Measurements from ENCODE around the gene C16orf92.

C16orf92 gene

DNA sequence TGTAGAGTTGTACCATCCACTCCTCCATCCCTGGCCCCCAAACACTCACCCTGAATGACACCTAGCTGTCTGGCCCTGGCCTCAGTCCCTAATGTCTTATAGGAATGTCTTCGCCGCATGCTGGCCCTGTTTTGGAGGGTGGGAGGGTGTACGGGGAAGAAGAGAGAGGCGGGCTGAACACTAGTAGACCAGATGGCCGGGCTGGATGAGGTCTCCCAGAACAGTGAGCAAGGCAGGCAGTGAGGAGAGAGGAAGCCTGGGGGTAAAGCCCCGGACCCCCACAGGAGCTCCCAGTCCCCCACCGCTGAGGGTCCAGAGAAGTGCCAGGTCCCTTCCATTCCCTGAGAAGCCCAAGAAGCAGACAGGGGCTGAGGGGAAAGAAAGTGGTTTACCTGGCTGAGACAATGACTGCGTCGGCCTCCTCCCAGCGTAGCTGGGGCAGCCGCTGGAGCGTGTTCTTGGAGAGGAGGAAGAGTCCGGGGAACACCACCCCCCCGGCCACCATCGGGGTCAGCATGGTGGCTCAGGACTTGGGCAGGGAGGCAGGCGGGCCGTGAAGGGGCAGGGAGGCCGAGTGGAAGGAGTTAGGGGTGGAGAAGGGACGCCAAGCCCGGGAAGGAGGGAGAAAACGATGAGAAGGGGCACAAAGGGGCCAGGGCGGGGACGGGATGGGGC lies 7.2 kb downstream of the C16orf92 start:
- Histone ChIP-seq H4K20me1 (ENCODE audit: insufficient read depth, low read length) (no peaks in the 10 kb centered on the region), H3K27ac (ENCODE audit: low read depth, low read length, poor library complexity, severe bottlenecking) (no peak overlapping the region), H3K9me2 (ENCODE audit: low read depth, low read length) (no peaks in the 10 kb centered on the region), H2AFZ (ENCODE audit: low read length) (no peak overlapping the region), H3K4me2 (ENCODE audit: low read length) (no peak overlapping the region), H3K27me3 (ENCODE audit: insufficient read depth, low read length) (peaks cover 8% of the 10 kb centered on the region; the same call in 1 of the 2 replicates), H3K9me3 (ENCODE audit: low read length) (no peaks in the 10 kb centered on the region), H3K4me1 (ENCODE audit: insufficient read depth, low read length, severe bottlenecking) (no peaks in the 10 kb centered on the region), H3K4me3 (ENCODE audit: low read depth, low read length, poor library complexity, severe bottlenecking) (no peak overlapping the region), H3K79me2 (ENCODE audit: insufficient read depth, low read length) (no peaks in the 10 kb centered on the region), H3F3A (ENCODE audit: insufficient read depth, low read length) (no peaks in the 10 kb centered on the region), H3K36me3 (ENCODE audit: insufficient read depth, low read length) (no peaks in the 10 kb centered on the region), H3K9ac (ENCODE audit: low read length) (no peak overlapping the region)
- TF ChIP-seq EZH2 (IDR thresholded peaks at IDR 0.05; ENCODE audit: borderline replicate concordance, low read length) = no peak
- TF ChIP-seq, protein P1, sequence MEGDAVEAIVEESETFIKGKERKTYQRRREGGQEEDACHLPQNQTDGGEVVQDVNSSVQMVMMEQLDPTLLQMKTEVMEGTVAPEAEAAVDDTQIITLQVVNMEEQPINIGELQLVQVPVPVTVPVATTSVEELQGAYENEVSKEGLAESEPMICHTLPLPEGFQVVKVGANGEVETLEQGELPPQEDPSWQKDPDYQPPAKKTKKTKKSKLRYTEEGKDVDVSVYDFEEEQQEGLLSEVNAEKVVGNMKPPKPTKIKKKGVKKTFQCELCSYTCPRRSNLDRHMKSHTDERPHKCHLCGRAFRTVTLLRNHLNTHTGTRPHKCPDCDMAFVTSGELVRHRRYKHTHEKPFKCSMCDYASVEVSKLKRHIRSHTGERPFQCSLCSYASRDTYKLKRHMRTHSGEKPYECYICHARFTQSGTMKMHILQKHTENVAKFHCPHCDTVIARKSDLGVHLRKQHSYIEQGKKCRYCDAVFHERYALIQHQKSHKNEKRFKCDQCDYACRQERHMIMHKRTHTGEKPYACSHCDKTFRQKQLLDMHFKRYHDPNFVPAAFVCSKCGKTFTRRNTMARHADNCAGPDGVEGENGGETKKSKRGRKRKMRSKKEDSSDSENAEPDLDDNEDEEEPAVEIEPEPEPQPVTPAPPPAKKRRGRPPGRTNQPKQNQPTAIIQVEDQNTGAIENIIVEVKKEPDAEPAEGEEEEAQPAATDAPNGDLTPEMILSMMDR (IDR thresholded peaks at IDR 0.05; ENCODE audit: low read length) = no peak

DNA sequence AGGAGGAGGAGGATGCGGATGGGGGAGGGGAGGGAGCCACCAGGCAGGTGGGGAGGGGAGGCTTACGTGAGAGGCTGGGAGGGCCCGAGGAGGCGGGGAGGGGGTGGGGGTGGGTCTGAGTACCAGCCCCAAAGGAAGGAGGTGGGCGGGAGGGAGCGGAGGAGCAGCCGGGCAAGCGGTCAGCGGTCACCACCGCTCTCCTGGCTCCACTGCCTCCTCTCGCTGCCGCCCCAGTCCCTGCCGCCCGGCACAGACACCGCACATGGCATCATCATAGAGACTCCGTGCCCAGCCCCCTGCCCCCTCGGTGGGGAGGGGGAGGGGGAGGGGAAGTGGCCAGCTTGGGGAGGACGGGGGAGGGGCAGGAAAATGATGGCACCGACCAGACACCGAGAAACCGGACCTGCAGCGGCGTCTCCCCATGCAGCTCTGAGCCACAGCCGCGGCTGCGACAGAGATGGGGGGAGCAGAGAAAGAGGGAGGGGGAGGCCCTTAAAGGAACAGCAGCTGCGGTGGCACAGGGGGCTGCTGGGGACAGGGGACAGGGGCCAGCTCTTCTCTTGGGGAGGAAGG lies 7.9 kb downstream of the C16orf92 start, which contains the start of gene TLCD3B:
Gene TLCD3B, minus strand, starts transcription at position 431 of the 573 bp plus-strand sequence. CDS start 744 bp downstream, outside the sequence.
- no peaks in the 10 kb centered on the region for H3K9me3 ChIP-seq (ENCODE audit: low read length)
- no peaks in the 10 kb centered on the region for H4K20me1 ChIP-seq (ENCODE audit: insufficient read depth, low read length)
- H3K79me2 ChIP-seq (ENCODE audit: insufficient read depth, low read length) = no peaks in the 10 kb centered on the region
- H2AFZ ChIP-seq (ENCODE audit: low read length) = no peak within 1 kb of the TSS
- H3K4me2 ChIP-seq (ENCODE audit: low read length) = no peak within 1 kb of the TSS
- H3K4me3 ChIP-seq (ENCODE audit: low read depth, low read length, poor library complexity, severe bottlenecking) = no peak within 1 kb of the TSS
- no peaks in the 10 kb centered on the region for H3K9me2 ChIP-seq (ENCODE audit: low read depth, low read length)
- no peak within 1 kb of the TSS for H3K9ac ChIP-seq (ENCODE audit: low read length)
- peaks cover 8% of the 10 kb centered on the region; the same call in 1 of the 2 replicates for H3K27me3 ChIP-seq (ENCODE audit: insufficient read depth, low read length)
- H3K4me1 ChIP-seq (ENCODE audit: insufficient read depth, low read length, severe bottlenecking) = no peaks in the 10 kb centered on the region
- no peaks in the 10 kb centered on the region for H3F3A ChIP-seq (ENCODE audit: insufficient read depth, low read length)
- H3K27ac ChIP-seq (ENCODE audit: low read depth, low read length, poor library complexity, severe bottlenecking) = no peak within 1 kb of the TSS
- H3K36me3 ChIP-seq (ENCODE audit: insufficient read depth, low read length) = no peaks in the 10 kb centered on the region
- no peak for TF ChIP-seq EZH2 (IDR thresholded peaks at IDR 0.05; ENCODE audit: borderline replicate concordance, low read length)
- TF ChIP-seq, protein P1 (IDR thresholded peaks at IDR 0.05; ENCODE audit: low read length) = no peak

DNA sequence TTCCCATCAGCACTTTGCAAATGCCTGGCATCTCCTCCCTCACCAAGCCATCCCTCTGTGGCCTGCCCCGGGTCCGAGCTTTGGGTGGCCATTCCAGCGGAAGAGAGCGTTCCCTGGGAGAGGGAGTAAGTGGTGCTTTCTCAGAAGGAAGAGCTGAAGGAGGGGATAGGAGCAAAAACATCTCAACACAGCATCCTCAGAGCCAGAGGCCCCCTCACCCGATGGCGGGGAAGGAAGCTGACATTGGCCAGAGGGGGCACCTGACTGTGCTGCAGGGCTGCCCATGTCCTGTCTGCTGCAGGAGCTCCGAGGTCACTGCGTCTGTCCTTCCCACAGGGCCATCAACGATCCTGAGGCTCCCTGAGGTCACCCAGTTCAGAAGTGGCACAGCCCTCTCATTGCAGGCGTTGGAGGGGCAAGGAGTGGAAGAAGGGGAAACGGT lies 8.5 kb downstream of the C16orf92 start:
- Histone ChIP-seq H3K27ac (ENCODE audit: low read depth, low read length, poor library complexity, severe bottlenecking) (no peak overlapping the region), H3K9me3 (ENCODE audit: low read length) (no peaks in the 10 kb centered on the region), H3K4me3 (ENCODE audit: low read depth, low read length, poor library complexity, severe bottlenecking) (no peak overlapping the region), H3K9me2 (ENCODE audit: low read depth, low read length) (no peaks in the 10 kb centered on the region), H3F3A (ENCODE audit: insufficient read depth, low read length) (no peaks in the 10 kb centered on the region), H2AFZ (ENCODE audit: low read length) (no peak overlapping the region), H4K20me1 (ENCODE audit: insufficient read depth, low read length) (no peaks in the 10 kb centered on the region), H3K36me3 (ENCODE audit: insufficient read depth, low read length) (no peaks in the 10 kb centered on the region; the same call in 1 of the 2 replicates), H3K4me1 (ENCODE audit: insufficient read depth, low read length, severe bottlenecking) (no peaks in the 10 kb centered on the region), H3K79me2 (ENCODE audit: insufficient read depth, low read length) (no peaks in the 10 kb centered on the region), H3K27me3 (ENCODE audit: insufficient read depth, low read length) (peaks cover 8% of the 10 kb centered on the region; the same call in 1 of the 2 replicates), H3K4me2 (ENCODE audit: low read length) (no peak overlapping the region), H3K9ac (ENCODE audit: low read length) (no peak overlapping the region)
- TF ChIP-seq, protein P1 (IDR thresholded peaks at IDR 0.05; ENCODE audit: low read length) = no peak
- TF ChIP-seq EZH2 (IDR thresholded peaks at IDR 0.05; ENCODE audit: borderline replicate concordance, low read length) = no peak
